Measurements from ENCODE around the gene ST3GAL6.

Gene ST3GAL6

DNA sequence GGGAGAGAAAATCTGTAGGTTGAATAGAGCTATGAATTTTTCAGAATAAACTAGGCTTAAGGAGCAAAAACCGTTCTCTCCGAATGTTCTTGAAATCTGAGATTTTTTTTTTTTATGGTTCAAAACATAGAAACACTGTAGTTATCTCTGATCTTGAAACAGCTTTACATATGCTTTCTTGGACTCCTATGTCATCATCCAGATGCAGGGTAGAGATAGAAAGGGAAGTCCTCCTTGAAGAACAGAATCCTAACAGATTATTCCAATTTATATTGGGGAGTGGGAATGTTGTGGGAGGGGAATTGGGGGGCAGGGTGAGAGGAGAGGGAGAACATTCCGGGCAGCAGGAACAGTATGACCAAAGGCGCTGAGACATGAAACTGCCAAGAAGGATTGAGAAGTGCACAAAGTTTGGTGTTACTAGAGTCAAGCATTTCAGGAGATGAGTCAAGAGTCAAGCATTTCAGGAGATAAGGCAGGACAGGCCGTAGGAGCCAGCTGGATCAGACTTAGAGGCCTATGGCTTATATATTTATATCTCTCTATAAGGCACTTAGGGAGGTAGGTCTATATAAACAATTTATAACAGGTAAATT, 21.9 kb upstream of the ST3GAL6 start:
- no peak for DNase-seq

DNA sequence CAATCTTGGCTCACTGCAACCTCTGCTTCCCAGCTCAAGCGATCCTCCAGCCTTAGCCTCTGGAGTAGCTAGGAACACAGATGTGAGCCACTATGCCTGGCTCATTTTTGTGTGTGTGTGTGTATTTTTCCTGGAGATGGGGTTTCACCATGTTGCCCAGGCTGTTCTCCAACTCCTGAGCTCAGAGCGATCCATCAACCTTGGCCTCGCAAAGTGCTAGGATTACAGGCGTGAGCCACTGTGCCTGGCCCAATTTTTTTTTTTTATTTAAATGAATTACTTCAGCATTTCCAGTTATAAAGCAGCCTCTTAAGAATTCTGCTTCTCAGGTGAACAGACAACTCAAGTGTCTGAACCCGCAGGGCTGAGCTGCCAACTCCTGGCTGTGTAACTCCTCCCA, 20.1 kb upstream of the ST3GAL6 start:
- DNase-seq: no peak

DNA sequence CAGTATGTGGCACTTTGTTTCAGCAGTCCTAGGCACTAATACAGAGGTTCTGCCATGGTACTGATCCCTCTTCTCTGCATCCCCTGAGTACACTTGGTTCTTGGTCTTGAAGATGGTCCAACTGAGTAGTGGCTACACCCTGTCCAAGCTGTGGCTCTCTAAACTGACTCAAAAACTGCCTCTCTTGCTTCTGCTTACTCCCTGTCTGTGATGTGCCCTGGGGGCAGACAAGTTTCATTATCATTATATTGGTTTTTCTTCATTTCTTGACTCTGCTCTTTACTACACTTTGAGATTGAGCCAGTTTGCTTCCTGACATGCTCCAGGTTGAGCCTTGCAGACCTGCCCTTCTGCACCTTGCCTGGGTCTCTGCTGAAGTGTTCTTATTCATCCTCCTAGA, 18.9 kb upstream of the ST3GAL6 start:
- no peak for DNase-seq

DNA sequence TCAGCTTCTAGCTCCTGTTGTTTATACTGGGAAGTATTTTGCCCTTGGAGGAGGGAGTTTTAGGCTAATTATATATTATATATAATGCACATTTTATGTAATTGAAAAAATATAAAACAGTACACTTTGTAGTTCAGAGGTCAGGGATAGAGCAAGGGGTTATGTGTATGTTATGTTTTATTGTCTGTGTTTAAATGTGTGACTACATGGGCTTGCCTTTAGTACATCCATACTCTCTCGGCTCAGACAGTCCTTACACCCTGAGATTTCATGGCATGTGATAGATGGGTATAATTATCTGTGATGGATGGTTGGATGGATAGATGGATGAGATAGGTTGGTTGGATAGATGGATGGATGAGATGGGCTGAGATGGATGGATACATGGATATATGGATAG, 17.4 kb upstream of the ST3GAL6 start:
- no peak for DNase-seq

DNA sequence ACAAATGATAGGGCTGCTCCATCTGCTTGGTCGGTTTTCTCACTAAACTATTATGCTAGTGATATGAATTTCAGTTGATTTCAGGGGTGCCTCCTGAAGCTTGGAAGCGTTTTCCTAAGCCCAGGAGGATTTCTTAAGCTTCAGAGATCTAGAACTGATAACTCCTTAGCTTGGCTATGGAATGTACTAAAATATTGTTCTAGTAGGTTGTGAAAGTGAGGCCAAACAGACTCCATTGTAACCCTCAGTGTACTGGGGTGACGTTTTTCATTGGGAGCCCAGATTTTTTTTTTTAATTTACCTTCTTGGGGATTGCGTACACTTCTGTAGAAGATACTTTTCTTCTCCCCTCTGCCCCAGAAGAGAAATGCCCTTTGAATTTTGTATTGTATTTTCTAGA, 17.0 kb upstream of the ST3GAL6 start:
- DNase-seq: no peak

DNA sequence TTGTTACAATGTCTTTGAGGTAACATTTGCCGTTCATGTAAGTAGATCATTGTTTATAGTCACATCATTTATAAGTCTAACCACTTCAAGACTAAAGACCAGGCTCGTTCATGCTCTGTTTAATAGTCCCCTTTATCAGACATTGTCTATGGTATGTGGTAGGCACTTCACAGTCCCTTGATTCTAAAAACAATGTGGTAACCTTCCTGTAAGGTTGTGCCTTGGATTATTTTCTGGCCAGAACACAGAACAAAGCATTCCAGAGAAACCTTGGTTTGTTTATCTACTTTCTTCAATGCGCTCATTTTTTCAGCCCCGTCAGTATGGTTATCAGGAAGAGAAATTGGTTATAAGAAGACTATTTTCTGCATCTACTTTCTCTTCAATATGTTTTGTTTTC, 16.3 kb upstream of the ST3GAL6 start:
- no peak for DNase-seq

DNA sequence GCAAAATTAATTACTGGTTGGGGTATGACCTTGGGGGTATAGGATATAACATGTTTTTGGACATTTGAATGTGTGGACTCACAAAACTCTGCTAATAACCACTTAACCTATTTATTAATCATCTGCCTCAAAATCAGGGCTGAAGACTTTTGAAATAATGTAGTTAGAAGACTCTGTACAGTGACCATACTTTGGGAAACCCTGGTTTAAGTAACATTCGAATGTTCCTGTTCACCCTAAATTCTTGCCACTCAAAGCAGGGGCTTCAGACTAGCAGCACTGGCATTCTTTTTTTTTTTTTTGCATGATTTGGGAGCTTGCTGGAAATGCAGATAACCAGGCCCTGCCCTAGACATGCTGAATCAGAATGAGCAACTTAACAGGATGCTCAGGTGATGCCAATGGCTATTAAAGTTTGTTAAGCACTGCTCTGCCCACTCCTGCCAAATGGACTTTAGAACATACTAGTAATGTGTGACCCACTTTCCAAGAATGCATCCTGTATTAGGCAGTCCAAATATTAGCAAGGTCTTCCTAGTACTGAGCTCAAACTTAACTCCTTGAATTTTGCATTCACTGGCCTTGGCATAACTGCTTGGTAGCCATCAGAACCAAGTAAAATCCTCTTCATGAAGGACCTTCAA, 12.7 kb upstream of the ST3GAL6 start:
- no peak for DNase-seq

DNA sequence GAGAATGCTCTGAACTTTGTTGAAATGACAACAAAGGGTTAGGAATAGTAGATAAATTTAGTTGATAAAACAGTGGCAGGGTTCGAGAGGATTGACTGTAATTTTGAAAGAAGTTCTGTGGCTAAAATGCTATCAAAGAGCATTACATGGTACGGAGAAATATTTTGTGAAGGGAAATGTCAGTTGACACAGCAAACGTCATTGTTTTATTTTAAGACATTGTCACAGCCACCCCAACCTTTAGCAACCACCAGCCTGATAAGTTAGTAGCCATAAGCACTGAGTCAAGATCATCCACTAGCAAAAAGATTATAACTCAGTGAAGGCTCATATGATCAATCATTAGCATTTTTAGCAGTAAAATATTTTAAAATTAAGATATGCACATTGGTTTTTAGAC, 8.7 kb upstream of the ST3GAL6 start:
- DNase-seq: no peak

DNA sequence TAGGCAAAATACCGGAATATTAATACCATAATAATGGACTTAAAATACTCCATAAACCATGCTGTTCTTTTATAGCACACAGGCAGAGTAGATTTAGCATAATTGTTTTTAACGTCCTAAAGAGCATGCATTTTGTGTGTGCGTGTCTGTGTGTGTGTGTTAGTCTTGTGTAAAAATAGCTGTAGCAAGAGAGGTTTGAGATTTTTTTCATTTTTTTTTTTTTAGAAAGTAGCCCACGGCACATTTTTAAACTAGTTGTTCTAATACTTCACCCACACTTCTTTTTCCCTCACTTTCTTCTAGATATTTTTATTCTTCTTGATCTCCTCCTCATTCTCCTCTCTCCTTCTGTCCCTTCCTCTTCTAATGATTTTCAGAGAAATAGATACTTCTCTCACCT, 7.5 kb upstream of the ST3GAL6 start:
- DNase-seq: no peak

DNA sequence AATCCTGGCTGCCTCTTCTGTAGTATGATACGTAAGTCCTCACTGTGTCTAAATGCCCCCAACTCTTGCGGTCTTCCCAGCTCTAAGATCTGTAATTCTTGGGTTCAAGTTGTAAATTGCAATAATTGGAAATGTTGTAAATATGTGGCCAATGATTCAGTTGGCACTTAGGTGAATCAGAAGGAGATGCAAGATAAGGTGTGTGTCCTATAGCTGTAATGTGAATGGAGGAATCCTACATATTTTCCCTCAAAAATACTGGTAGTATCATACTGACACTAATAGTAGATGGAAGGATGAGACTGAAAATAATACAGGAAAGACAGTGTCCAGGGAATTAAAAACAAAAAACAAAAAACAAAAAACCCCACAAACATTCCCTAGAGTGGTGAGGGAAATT, 3.5 kb upstream of the ST3GAL6 start:
- no peak for DNase-seq

DNA sequence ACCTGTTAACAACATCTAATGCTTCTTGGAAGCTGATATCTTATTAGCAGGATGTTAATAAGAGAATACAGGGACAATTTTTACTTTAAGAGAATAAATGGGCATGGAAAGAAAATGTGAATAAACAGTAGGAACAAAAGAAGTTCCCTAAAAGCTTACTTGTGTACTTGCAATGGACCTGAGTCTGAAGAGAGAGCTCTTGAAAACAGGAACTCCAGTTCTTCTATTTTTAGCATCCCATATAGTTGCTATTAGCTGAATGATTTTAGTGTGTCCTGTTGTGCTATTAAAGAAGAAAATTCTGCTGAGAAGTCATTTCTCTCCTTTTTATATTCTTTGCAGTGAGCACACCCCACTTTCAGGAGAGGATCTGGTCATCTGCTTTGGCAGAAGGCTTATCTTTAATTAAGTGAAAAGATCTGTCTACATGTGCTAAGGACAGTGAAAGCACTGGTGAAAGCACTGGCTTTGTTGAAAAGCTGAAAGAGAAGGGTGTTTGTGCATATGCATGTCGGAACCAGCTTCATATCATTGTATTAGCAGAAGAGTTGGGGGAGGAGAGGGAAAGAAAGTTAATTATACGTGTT, 1.4 kb upstream of the ST3GAL6 start:
- DNase-seq: no peak

DNA sequence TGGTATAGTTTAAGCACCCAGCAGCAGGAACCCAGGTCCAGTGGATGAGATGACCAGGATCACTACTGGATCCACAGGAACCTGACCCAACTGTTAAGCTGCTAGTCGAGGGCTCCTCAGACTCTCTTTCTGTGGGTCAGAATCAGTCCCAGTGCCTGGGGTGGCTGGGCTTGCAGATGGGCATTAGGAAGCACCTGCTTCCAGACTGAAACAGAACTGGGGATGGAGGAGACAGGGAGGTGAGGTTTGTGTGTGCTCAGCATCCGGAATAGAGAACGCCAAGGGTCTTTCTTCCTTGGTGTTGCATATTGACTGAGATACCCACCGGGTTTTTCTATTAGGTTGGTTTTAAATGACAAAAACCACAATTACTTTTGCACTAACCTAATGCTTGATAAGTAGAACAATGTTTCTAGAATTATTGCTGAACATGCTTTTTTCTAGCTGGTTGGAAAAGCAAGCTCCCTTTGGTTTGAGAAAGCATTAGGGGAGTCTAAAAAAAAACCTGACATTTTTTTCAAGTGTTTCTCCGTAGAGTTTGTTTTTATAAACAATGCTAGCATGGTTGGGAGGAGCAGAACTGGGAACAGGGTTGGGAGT, 779 bp downstream of the ST3GAL6 start:
- DNase-seq: no peak

DNA sequence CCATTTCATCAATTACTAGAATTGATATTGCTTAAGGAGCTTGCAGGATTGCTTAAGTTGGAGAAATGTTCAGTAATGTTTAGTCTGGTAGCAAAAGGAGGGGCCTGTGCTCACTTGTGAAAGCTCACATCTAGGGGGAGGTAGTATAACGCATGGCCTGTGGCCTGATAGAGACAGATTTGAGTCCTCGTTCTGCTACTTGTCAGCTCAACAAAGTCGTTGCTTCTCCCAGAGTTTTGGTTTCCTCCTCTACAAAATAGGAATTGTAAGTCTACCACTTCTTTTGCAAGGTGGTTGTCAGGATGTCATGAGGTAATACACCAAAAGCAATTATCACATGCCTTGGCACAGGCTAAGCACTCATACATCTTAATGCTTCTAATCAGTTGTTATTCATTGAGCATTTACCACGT, 1.3 kb downstream of the ST3GAL6 start:
- no peak for DNase-seq

DNA sequence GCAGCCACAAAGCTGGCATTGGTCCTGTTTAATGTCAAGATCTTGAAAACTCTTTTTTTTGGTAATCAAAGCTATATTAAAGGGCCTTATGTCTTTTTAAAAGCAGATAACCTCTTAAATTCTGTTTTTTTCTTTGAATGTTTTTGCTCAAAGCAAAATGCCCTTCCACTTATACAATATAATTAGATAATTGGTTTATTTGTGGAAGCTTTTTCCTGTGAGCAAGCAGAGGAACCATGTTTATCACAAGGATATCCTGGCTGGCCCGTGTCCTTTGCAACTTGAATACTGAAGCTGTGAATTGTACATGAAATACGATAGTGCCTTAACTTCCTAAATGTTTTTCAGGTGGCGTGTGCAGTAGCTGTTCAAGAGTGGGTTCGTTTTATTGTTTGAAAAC, 2.6 kb downstream of the ST3GAL6 start:
- DNase-seq: no peak

DNA sequence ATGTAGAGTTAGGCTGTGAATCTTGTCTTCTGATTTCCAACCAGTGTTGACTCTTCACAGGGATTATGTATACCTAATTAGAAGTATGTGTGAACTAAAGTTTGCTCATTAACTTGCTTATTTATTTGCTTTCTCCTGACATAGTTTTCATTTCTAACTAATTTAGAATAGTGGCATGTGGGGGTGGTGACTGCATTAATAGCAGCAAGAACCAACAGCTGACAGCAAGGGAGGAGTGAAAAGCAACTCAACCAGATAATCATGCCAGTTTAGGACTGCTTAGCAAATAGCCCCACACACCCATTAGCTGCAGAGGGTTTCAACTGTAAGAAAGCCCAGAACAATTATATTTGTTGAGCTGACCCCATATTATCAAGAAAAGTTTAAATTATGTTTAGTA, 3.8 kb downstream of the ST3GAL6 start:
- no peak for DNase-seq

DNA sequence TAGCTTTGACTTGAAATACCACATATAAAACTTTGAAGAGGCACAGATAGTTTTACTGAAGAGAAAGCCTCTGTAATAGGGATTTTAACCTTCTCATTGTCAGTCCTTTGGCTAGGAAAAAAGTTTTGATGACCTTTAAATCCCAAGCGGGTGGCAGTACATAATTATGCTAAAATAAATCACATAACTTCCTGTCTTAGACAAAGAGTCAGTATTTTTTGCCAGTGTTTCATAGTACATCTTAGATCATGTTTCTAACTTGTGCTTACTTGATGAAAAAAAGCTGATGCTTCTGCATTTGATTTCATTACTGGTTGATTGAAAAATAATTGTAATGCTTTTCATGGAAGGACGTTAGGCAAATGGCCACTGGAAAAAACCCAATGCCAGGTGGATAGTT, 5.8 kb downstream of the ST3GAL6 start:
- no peak for DNase-seq

DNA sequence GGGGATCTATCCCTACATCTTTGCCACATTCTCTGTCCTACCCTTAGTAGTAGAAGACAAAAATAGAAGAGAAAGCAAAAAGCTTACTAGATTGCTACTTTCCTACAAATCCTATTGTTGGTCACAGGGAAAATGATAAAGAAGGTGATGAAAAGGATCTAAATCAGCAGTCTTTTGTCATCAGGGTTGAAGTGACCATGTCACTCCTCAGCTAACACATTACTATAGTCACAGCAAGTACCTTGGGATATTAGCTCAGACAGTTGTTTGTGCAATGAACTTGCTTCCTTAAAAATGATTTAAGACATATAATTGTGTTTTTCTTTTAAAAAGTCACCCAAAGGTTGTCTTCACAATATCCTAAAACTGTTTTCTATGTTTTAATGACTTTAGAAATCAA, 6.3 kb downstream of the ST3GAL6 start:
- DNase-seq: no peak

DNA sequence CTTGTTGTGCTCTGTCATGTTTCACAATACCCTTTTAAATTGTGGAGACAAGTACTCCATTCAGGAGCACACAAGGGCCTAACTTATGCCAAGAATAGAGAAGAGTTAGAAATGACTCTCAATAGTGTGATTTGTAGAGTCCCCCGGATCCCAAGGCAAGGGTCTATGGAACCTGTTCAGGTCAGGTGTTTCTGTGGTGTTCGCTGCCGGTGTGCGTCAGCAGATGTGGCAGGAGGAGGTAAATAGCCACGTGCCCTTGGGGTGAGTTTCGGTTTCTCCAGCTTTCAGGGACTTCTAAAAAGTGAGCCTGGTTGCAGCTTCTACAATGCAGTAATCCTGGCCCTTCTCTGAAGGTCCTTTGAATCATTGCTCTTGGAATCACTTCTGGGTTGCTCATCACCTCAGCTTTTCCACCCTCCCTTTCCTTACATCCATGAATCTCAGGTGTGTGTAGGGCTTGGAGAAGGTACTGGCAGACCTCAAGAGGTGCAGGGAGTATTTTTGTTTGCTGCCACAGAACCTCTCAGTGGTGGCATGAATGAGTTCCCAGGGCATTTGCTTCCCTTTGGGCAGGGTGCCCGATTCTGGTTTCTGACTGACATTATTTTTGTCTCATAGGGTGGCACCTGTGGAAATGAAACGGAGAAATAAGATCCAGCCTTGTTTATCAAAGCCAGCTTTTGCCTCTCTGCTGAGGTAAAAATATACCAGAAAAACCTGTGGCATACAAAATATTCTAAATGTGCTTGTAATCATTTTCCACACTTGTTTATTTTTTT, 7.3 kb downstream of the ST3GAL6 start:
- no peak for DNase-seq

DNA sequence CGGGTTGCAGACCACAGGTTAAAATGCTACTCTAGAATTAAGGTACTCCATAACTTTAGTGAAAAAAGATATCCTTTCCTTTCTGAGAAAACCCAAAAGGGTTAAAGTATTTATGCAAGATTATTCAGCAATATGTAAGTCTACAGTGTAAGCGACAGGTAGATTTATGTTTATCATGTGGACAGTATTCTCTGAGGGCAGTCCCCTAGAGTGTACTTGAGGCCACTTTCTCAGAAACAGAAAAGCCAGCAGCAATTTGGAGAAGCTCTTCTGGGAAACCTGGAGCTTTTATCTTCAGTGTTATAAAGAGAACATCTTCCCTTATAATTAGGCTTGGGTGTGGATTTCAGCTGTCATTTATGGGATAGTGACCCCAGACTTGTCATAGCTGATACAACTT, 8.9 kb downstream of the ST3GAL6 start:
- DNase-seq: no peak

DNA sequence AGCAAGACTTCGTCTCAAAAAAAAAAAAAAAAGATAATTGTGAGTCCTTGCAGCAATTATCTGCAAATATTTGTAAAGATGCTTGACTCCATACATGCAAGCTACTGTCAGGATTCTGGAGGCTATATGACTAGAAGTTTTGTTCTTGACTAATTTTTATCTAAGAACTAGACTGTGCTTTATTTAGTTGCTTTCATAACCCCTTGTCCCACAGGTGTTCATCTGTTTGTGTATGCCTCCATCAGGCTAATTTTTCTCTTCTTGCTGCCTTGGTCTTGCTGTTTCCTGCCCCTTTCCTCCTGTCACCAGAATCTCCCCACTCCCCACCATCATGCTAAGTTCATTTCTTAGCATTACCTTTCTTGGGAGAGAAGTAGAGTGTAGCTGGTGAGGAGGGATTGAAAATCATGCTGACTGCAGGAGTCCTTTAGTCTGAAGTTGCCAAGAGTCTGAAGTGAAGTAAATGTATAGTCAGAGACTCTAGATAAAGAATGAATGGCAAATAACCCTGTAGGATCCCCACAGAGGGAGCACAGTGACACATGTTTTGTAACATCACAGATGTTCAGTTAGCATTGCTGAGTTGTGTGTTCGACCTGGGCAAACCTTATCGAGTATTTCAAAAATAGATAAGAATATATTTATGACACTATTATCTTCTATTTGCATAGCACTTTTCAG, 12.5 kb downstream of the ST3GAL6 start:
- no peak for DNase-seq

DNA sequence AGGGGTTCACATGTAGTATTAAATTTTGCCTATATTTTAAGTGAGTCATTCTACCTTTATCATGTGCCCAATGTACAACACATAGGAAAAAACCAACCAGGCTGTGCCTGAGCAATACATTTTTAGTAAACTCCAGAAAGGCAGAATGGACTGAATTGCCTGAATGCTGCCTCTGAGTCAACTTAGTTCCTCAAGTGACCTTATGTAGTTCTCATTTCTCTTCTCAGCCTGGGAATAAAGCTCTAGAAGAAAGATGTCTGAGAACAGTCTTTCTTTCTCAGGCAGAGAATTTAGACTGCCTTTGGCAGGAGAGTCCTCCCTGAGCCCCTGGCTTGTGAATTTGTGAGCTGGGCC, 13.0 kb downstream of the ST3GAL6 start:
- DNase-seq: no peak

DNA sequence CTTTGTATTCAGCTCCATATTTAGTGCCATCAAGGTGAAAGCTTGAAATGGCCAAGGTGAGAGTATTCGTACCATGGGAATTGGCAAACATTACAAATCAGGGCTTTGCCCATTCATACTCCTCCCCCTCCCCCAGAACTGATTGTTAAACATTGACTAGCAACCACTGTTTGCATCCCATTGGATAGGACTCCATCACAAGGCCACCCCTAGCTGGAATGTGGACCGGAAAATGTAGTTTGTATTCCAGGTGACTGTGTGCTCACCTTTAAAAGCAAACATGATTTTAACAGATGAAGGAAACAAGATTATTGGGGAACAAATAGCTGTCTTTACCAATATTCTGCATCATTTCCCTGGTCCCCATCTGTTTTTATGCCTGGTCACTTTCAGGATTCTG, 14.1 kb downstream of the ST3GAL6 start:
- no peak for DNase-seq

DNA sequence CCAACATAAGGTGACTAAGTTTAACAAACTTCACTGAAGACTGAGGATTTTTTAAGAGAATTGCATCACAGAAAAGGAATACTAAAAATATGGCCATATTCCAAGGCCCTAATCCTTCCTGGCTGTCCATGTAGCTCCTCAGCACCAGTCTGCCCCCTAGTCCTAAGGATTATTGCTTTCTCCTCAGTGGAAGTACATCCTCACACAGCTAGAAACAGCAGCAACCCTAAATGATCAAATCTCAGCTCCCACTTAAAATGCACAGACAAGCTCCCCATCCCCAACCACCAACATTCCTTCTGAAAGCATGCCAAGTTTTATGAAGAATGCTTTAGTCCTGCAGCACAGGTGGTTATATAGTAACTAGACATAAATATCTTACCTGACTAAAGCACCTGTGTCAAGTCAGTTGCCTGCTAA, 14.7 kb downstream of the ST3GAL6 start:
- no peak for DNase-seq

All from NCI-H748 treated with DMSO at 0.1 percent for 48 hours (cell line).